GM19193 (cell line): ENCODE measurements around the gene NLRC3.

Experiments used
- POLR2A ChIP-seq: IDR thresholded peaks from 4 replicates; pipeline ENCODE4 v1.6.1; 2011; ENCODE audit not compliant: insufficient read depth, insufficient read length; ENCODE audit errors: extremely low read depth

NLRC3 gene, protein sequence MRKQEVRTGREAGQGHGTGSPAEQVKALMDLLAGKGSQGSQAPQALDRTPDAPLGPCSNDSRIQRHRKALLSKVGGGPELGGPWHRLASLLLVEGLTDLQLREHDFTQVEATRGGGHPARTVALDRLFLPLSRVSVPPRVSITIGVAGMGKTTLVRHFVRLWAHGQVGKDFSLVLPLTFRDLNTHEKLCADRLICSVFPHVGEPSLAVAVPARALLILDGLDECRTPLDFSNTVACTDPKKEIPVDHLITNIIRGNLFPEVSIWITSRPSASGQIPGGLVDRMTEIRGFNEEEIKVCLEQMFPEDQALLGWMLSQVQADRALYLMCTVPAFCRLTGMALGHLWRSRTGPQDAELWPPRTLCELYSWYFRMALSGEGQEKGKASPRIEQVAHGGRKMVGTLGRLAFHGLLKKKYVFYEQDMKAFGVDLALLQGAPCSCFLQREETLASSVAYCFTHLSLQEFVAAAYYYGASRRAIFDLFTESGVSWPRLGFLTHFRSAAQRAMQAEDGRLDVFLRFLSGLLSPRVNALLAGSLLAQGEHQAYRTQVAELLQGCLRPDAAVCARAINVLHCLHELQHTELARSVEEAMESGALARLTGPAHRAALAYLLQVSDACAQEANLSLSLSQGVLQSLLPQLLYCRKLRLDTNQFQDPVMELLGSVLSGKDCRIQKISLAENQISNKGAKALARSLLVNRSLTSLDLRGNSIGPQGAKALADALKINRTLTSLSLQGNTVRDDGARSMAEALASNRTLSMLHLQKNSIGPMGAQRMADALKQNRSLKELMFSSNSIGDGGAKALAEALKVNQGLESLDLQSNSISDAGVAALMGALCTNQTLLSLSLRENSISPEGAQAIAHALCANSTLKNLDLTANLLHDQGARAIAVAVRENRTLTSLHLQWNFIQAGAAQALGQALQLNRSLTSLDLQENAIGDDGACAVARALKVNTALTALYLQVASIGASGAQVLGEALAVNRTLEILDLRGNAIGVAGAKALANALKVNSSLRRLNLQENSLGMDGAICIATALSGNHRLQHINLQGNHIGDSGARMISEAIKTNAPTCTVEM

DNA sequence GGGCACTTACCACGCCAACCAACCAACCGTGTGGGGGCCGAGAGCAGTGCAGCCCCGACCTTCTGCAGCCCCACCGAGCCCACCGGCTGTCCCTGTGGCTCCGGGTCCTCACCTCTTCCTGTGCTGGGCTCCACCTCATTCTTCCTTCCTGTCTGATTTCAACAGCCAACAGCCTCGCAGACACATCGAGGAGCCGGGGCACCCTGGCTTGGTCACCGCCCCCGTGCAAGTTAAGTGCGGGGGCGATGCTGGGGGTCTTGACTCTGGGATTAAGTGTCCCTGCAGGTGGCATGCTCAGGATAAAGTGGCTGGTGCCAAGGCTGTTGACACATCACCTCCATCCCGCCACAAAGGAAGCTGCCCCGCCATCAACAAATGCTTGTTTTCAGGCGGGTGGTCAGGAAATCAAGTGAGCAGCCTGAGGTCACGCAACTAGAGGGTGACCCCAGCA is at the start of gene NLRC3:
Gene NLRC3 (minus strand): TSS at position 102 of the 451 bp plus-strand sequence. CDS start 12,367 bp downstream, outside the sequence.
- TF ChIP-seq POLR2A: peak; percentile 47

DNA sequence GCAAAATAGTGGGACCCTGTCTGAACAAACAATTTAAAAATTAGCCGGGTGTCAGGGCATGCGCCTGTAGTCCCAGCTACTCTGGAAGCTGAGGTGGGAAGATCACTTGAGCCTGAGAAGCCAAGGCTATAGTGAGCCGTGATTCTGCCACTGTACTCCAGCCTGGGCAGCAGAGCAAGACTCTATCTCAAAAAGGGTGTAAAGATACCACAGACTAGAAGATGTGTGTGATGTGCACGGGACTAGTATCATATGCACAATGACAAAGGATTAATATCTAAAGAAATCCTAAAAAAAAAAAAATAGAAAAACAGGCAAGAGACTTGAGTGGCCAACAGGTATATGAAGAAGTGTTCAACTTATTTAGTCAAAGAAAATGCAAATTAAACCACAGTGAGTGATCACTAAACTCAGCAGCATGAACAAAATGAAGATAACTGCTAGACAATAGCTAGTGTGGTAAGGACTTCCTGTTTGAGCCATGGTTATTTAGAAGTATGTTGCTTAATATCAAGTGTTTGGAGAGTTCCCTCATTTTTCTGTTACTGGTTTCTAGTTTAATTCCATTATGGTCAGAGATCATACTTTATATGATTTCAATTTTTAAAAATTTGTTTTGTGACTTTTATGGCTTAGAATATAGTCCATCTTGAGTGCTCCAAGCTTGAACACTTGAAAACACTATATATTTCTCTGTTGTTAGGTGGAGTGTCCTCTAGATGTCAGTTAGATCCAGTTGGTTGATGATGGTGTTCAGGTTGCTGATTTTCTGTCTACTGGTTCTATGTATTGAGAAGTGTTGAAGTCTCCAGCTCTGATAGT is 48.9 kb upstream of the NLRC3 start:
- TF ChIP-seq POLR2A: no peak

GRCh38 chr16:3625331-3625730 is 48.1 kb upstream of the NLRC3 start:
- no peak for TF ChIP-seq POLR2A

DNA sequence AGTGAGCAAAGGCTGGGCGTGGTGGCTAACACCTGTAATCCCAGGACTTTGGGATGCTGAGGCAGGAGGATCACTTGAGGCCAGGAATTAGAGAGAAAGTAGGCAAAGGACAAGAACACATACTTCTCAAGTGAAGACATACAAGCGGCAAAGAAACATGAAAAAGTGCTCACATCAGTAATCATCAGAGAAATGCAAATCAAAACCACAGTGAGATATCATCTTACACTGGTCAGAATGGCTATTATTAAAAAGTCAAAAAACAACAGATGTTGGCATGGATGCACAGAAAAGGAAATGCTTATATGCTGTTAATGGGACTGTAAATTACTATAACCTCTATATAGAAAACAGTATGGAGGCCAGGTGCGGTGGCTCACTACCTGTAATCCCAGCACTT is 46.4 kb upstream of the NLRC3 start:
- no peak for TF ChIP-seq POLR2A

GRCh38 chr16:3618769-3619141 is 41.6 kb upstream of the NLRC3 start:
- TF ChIP-seq POLR2A: no peak

GRCh38 chr16:3612510-3613466 is 35.6 kb upstream of the NLRC3 start:
- no peak for TF ChIP-seq POLR2A

DNA sequence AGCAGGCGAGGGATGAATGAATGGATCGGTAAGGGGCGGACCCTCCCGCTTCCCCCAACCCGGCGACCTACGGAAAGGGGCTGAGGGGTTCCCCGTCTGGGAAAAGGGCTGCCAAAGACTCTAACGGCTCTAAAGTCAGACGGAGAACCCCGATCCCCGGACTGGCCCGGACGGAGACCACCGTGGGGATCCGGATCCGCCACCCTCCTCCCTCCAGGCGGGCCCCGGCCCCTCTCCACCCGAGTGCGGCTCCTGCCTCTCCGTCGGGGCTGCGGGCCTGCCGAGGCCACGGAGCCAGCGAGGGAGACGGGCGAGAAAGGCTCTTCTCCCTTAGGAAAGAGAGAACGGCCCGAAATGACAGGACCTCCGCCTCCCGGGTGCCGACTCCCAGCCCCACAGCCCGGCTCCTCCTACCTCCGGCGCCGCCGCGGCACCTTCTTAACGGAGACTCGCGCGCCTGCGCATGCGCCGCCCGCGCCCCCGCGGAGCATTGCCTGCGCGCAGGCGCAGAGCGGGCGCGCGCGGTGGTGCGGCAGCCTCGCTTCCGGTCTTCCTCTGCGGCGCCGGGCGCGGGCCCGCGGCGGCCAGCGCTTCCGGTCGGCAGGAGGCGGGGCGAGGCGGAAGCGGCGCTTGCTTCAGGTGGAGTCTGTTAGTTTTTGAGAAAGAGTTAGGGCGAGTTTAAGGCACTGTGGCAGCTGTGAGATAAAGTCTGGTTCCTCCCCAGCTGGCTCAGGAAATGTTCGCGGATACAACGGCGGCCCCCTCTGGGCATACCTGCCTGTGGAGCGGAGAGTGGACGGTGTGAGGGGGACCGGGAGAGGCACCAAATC is 34.2 kb upstream of the NLRC3 start, which contains the start of gene SLX4:
Gene SLX4 (minus strand): TSS at position 461 of the 830 bp plus-strand sequence. CDS start 2,642 bp downstream, outside the sequence.
- peak; percentile 84 for TF ChIP-seq POLR2A

DNA sequence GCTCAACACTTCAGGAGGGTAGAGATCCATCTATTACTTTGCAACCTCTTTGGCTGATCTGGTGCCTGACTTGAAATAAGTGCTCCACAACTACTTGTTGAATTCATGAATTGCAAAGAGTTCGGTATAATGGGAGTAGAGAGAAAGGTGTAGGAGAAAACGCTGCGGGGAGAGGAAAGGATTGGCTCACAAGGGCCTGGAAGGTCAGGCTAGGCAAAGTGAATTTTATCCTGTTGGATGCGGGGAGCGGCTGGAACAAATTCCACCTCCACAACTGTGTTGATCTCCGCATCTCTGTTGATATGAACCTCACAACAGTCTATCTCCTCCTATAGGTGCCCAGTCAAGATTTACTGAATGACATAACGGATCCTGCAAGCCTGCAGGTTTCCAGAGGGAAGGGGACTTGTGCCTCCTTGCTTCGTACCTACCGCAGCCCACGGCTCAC is 33.5 kb upstream of the NLRC3 start:
- no peak for TF ChIP-seq POLR2A

GRCh38 chr16:3609895-3610697 is 32.9 kb upstream of the NLRC3 start:
- TF ChIP-seq POLR2A: no peak

DNA sequence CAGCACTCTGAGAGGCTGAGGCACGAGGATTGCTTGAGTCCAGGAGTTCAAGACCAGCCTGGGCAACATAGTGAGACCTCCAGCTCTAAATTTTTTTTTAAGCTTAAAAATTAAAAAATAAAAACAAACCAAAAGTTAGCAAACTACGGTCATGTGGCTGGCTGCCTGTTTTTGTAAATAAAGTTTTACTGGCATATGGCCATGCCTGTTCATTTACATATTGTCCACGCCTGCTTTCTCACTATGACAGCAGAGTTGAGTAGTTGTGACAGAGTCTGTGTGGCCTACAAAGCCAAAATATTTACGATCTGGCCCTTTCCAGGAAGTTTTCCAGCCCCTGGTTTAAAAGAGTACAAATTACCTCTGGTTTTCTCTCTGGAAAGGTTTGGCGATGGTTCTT is 30.9 kb upstream of the NLRC3 start:
- TF ChIP-seq POLR2A: no peak

- no peak for TF ChIP-seq POLR2A
Measured at GRCh38 chr16:3607634-3608033, 30.4 kb upstream of the NLRC3 start.

DNA sequence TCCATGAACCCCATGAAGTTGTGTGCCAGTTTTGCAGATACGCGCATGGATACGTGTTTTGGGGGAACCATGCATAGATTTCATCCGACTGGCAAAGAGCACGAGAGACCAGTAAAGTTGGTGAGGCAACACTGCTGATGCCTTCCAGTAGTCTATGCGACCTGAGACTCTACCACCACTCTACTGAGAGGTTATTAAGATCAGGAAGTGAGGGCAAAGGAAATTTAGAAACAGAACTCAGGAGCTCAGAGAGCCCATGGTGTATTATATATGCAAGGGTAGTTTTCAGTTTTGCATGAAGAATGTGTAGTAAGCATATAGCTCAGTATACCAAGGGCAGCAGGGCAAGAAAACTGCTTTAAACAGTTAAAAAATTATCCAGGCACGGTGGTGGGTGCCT is 30.0 kb upstream of the NLRC3 start:
- no peak for TF ChIP-seq POLR2A

DNA sequence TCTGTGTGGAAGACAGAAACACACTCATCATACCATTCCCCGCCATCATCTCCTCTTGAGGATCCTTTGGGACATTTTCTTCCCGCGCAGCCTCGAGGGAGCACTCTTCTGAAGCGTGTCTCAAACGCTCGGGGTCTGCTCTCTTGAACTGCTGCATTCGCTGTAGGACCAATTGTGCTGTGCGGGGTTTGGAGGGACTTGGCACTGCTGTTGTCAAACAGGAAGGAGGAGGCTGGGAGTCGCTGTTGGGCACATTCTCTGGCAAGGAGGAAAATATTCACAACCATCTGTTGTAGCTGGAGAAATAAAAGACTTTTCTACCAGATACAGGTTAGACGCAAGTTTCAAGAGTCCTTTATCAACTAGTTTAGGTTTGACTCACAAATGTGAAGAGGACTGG is 29.2 kb upstream of the NLRC3 start:
- TF ChIP-seq POLR2A: no peak
